Hindlimb muscle (tissue), 1 donor: ENCODE measurements around the gene CDRT15L2. TPM values are rescaled to one million over a fixed set of nuclear protein-coding genes. Genes with fewer than 3 reads are reported as not detected.
"Not testable (repeated sequence)": the region's sequence is repeated elsewhere in the genome, so short reads cannot be mapped to it uniquely, and the experiment has no call there.

Experiments
- DNase-seq: peaks from one replicate; pipeline ENCODE4 v3.0.0-alpha.2; 2013
- polyA plus RNA-seq: library from polyadenylated mRNA; unstranded; fragments of 120-200 nt; gene quantifications from one replicate; pipeline ENCODE4 v1.2.1, GENCODE V29; 2013; ENCODE audit not compliant: insufficient read length

Gene CDRT15L2
- polyA plus RNA-seq = not detected

DNA sequence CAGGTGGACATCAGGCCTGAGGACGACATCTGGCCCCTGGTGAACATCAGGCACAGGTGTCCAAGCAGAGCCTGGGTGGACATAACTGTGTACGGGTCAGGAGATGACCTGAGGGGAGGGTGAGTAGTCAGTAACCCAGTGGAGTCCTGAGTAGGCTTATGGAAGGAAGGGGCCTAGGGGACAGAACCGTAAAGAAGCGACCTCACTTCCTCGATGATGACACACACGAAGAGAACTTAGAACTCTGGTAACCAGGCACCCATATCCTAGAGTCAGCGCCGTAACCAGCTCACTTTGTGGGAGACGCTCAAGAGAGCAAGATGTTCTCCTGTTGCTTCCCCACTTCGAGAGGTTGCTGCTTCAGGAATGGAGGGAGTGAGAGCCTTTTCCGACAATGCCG is at the start of gene CDRT15L2:
Gene CDRT15L2 (plus strand): TSS at position 301 of the 400 bp plus-strand sequence. CDS start 20 bp downstream, at position 321.
- not testable (repeated sequence) for DNase-seq

DNA sequence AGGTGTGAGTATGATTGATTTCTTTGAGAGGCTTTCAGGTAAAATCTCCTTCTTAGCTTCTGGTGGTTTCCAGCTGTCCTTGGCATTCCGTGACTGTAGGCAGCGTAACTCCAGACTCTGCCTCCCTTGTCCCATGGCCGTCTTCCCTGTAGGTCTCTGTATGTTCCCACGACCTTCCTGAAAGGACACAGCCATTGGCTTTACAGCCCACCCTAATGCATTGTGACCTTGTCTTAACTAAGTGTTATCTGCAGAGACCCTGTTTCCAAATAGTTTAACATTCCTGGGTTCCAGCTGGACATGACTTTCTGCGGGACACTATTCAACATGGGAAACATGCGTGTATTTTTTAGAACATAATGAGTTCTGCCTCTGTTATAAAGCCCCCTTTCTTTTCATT is 49.4 kb upstream of the CDRT15L2 start:
- not testable (repeated sequence) for DNase-seq

DNA sequence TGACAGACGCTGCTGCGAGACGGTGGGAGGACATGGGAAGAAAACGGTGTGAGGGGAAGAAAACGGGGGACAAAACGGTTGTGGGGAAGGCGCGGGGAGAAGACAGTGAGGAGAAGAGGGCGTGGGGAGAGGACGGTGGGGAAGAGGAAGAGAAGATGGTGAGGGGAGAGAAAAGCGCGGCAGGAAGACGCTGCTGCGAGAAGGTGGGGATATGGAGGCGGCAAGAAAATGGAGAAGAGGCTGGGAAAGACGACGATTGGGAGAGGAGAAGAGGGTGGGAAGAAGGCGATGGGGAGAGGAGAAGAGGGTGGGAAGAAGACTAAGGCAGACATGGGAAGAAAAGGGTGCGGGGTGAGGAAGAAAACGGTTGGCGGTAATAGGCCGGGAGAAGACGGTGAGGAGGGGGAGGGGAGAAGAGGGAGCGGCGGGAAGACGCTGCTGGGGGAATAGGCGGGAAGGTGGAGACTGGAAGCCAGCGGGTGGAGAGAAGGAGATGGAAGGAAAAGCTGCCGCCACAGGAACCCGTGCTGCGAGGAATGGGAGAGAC is 46.9 kb upstream of the CDRT15L2 start:
- DNase-seq = peak; percentile 70

DNA sequence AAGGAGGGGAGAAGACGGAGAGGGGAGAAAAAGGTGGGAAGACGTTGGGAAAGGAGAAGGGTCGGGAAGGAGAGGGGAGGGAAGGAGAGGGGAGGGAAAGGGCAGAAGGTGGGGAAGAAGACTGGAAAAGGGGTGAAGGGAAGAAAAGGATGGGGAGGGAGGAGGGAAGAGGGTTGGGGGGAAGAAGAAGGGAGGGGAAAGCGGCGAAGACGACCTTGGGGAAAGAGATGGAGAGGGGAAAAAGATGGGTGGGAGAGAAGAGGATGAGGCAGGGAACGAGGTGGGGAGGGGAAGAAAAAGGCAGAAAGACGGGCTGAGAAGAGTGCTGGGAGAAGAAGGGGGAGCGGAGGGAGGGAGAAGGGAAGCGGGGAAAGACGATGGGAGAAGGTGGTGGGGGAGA is 46.3 kb upstream of the CDRT15L2 start:
- peak; percentile 34 for DNase-seq

DNA sequence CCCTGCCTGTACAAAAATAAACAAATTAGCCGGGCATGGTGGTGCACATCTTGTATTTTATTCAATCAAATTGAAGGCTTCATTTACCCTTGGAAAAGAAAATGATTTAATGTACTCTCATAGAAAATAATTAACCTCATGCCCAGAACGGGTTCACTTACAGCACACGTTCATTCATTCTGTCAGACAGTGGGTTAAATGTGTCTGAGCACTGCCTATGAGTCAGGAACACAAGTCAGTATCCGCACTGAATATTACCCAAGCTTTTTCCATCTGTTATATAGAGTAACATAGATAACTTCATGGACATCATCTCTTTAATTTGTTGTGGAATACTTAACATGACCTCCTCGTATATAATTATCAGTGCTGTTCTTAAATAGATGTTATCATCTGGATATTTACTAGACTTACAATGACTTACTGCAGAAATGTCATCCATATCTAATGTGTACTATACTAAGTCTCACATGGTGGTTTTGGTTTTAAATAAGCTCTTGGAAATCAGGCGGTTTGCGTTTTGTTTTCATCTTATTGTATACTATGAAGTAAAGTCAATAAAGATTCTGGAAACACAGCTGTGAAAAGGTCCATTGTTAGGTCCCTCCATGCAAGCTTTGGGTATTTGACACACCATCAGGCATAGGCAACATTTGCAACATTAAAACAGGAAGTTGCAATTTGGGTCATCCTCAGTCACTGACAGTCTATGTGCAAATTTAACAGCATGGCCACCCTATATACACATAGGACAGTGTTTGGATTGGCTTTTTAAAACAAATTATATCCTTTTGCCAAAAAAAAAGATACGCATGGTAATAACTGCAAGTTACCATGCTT is 44.6 kb upstream of the CDRT15L2 start:
- not testable (repeated sequence) for DNase-seq

DNA sequence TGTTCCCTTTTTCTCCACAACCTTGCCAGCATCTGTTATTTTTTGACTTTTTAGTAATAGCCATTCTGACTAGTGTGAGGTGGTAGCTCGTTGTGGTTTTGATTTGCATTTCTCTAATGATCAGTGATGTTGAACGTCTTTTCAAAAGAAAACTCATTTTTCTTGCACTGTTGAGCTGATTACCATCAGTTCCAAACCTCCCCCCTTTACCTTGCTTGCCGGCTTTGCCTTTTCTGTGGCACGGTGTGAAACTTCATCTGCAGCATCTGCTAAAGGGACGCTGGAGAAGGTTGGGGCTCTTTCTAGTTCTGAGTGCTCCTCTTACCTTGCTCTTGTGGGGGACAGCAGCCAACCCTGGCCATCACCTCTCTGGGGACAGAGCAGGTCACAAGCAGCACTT is 39.1 kb upstream of the CDRT15L2 start:
- not testable (repeated sequence) for DNase-seq

DNA sequence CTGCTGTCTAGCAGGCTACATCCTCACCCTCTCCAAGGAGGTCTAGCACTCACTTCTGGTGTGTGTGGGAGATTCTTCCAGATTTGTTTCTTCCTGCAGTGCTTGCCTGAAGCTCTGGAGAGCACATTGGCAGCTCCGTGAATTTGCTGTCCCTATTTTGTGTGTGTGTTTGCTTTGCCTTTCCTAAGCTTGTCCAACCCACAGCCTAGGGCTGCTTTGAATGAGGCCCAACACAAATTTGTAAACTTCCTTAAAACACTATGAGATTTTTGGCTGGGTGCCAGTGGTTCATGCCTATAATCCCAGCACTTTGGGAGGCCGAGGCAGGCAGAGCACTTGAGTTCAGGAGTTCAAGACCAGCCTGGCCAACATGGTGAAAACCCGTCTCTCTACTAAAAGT is 38.7 kb upstream of the CDRT15L2 start:
- not testable (repeated sequence) for DNase-seq

DNA sequence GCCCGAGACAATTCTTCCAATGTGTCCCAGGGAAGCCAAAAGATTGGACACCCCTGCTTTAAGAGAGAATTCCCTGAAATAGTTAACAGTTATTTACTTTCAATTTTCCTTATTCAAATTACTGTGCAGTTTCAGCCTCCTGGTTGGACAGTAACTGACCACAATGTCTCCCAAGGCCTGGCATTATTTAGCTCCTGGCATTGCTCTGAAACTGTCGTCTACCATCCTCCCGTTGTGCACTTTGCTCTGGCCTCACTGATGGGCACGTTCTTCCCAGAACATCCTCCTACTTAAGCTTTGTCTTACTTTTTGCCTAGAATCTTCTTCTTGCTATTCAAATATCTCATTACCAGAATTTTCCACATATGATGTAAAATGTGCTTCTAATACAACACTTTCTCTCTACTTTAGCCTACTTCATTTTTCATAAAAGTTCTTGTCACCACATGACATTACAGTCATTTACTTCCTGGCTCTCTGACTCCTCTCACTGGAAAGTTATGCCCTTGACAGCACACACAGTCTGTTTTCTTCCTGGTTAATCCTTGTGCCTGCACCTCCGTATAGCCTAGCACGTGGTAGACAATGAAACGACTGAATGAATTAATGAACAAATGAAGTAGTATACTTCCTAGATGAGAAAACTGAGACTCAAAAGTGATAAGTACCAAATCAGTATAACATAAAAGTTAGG is 37.5 kb upstream of the CDRT15L2 start:
- not testable (repeated sequence) for DNase-seq

DNA sequence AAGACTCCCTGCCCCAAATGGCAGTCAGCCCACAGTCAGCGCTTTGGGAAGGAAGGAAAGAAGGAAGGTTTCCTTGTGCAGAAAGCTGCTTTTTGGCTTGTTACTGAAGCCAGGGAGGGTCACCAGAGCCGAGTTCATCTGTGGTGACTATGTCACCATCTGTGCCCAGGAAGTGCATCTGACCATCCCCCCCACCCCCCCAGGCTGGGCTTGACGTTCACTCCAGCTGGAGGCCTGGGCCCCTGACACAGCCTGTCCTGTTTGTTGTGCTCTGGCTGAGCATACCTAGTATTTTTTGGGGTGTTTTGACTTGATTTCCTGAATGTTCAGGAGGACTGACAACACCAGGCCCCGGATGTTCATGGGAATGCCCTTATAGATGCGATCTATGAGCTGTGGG is 31.6 kb upstream of the CDRT15L2 start:
- DNase-seq = not testable (repeated sequence)

DNA sequence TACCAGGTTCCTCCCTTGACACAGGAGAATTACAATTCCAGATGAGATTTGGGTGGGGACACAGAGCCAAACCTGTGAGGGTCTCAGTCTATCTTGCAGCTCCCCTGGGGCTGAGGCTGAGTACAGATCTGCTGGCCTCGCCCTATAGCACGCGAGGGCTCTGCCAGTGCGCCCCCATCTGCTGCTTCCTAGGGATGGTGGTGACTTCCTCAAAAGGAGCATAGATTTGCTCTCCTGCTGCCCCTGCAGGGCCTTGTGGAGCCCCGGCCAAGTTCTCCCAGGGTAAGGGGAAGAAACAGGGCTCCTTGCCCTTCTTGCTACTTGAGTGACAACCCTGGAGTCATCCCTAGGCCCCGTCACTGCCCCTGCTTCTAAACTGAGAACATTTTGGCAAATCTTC is 26.6 kb upstream of the CDRT15L2 start:
- not testable (repeated sequence) for DNase-seq

DNA sequence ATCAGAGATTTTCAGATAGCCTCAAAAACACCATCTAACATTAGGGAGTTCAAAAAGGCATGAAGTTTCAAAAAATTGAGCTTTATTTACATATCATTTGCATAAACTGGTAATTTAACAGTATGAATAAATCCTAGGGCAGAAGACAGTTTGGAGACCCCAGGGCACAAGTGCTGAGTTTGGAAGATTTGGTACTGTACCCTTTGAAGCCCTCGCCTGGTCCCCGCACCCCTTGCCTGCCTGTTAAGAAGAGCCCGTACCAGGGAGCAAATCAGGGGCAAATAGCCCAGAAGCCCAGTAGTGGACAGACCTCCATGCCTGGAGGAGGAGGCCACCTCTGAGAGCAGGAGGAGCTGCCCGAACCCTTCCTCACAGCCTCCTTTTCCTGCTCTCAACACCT is 24.8 kb upstream of the CDRT15L2 start:
- DNase-seq = not testable (repeated sequence)

DNA sequence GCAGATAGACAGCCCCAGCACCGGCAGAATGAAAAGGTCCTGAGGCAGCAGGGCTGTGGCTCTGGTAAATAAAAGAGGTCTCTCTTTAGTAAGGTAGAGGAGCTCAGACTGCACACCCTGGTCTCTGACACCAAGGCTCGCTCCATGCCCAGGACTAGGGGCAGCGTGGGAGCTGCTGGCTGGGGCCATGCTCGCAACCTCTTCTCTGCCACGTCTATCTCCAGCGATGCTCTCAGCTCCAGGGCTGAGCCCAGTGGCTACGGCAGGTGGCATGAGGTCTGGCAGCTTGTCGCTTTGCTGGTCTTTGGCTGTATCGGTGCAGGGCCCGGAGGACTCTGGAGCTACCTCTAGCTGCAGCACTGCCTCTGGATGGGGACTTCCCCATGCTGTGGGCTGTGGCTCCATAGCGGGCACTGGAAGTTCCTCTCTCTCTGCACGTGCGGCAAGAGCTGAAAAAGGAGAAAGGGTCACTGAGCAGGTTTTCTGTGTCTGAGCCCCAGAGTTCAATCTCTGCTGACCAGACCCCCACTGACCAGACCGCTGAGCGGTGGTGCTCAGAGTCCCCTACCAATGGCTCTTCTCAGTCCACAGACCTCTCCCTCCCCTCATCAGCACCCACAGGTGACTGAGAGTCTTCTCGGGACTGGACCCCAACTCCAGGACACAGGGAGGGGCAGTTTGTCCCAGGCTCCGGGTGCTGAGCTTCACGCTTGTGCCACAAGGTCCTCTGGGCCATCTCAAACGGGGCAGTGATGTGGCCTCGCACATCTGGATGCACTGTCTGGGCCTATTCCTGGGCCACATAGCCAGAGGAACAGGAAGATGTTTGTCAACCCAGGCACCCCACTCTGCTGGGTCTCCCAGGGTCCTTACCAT is 24.2 kb upstream of the CDRT15L2 start:
- not testable (repeated sequence) for DNase-seq

DNA sequence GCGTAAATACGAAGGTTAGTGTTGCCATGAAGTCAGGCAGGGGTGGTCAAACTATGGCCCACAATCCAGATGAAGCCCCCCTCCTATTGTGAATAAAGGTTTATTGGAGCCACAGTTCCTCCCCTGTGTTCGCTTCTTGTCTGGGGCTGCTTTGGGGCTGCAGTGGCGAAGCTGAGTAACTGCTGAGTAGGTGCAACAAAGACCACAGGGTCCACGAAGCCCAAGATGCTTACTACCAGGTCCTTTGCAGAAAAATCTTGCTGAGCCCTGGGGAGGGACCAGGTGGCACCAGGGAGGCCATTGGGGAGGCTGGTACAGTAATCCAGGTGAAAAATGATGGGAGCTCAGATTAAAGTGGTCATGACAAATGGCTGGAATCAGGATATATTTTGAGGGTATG is 21.4 kb upstream of the CDRT15L2 start:
- not testable (repeated sequence) for DNase-seq

DNA sequence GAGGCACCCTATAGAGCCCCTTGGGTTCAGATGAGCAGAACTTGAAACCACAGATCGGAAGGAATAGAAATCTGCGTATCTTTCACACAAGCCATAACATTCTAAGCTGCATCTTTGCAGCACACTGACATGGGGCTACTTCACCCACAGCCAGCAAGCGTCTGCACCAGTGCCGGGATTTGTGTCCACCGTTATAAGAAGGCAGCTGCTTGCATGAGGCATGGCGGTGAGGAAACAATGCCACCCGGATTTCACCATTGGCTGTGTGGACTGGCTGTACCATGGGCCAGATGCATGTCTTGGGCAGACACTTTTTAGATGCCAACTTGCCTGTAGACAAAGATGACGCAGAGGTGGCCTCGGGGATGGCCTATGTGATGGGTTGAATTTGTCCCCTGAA is 20.5 kb upstream of the CDRT15L2 start:
- not testable (repeated sequence) for DNase-seq

DNA sequence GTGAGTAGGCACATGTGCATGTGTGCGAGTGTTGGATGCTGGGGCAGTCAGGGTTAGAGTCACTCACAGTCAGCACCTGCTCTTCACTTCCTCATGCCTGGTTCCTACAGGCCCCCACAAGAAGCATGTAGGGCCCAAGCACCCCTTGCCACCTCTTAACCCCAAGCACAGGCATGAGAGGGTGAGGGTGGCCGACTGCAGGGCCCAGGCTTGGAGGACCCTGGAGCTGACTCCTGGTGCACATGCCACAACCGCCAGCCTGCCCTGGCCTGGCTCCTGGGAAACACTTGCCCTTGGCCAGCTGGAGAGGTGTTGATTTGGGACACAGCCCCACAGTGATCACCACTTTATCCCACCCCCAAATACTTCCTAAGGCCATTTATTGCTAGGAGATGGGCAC is 16.9 kb upstream of the CDRT15L2 start:
- no peak for DNase-seq

DNA sequence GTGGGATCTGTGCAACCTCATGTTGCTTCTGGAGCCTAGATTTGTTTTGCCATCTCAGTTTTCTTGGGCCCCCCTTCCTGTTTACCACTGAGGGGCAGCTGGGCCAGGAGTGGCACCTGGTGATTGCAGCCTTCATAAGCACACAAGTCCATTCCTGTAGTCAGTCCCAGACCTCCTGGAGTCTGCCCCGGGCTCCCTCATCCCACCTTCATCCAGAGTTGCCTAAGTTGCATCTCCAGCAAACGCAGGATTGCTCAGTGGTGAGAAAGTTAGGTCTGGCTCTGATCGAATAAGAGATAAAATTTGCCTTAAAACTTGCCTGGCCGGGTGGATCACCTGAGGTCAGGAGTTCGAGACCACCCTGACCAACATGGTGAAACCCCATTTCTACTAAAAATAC is 14.3 kb upstream of the CDRT15L2 start:
- DNase-seq = not testable (repeated sequence)

DNA sequence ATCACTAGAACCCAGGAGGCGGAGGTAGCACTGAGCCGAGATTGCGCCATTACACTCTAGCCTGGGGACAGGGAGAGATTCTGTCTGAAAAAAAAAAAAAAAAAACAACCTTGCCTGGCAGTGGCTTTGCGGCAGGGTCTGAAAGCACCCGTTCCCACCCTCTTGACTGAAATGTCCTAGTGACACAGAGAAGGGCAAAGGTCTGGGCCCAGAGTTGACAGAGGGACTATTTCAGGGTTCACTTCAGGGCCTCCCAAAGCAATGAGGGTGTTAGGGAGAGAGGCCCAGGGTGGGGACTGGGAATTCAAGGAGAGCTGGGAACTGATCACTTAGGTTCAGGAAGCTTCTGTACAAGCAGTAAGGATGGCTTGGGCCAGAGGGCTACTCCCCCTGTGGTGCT is 13.8 kb upstream of the CDRT15L2 start:
- DNase-seq = no peak

DNA sequence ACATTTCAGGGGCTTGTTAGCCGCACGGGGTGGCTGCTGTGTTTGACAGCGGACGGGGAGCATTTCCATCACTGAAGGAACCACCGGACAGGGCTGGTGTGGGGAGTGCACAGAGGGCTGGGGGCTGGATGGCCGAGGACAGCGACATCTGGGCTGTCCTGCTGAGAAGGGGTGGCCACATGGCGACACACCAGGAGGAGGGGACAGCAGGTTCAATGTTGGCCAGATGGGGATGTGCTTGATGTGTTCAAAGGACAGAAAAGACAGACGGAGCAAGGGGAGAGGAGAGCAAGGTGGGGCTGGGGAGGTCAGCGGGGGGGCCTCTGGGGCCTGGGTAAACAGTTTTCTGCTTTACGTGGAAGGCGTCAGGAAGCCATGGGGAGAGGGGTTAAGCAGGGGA is 12.8 kb upstream of the CDRT15L2 start:
- DNase-seq = not testable (repeated sequence)

DNA sequence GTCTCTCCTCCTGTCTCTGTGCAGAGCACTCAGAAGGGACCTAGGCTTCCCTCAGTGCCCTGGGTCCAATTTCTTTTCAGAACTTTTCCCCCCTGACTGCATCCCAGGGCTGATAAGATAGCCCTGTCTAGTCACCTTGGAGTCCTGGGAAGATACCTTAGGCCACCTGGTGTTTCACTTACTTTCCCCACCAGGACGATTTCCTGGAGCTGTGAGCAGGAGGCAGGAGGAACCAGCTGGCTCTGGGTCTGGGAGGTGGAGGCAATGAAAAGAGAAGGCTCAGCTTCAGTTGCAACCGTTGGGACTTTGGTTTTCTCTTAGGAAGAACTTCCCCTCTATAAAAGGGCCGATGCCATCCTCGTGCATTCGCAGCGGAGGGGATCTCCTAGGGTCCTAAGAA is 12.1 kb upstream of the CDRT15L2 start:
- not testable (repeated sequence) for DNase-seq

DNA sequence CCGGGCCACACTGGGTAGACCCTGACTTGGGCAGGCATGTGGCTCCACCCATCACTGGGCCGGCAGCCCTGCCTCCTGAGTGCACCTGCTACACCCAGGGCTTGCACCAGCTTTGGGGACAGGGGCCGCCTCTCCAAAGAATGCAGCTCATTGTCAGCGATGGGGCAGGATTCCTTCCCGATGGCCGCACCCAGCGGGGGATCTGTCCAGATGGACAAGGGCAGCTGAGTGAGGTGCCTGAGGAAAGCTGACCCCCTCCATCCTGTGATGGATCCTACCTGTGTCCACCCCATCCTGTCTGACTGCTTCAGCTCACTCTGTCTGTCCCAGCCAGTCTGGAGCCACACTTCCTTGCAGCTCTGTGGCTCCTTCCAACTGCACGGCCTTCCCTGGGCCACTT is 10.9 kb upstream of the CDRT15L2 start:
- DNase-seq = not testable (repeated sequence)

DNA sequence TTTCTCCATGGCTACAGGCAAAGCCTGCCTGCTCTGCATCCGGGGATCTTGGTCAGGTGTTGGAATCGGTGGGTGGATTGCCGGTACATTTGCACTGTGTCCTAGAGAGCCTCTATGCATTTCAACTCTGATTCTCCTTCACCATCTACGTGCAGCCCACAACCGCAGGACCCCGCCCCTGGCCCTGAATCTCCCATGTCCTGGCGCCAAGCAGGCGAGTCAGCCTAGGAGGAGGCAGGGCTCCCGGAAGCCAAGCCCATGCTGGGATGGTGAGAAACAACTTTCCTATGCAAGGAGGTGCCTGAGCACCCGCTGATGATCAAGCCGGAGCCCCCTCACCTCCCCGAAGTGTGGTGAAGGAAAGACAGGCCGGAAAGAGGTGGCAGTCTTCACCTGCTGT is 7.9 kb upstream of the CDRT15L2 start:
- DNase-seq = not testable (repeated sequence)

DNA sequence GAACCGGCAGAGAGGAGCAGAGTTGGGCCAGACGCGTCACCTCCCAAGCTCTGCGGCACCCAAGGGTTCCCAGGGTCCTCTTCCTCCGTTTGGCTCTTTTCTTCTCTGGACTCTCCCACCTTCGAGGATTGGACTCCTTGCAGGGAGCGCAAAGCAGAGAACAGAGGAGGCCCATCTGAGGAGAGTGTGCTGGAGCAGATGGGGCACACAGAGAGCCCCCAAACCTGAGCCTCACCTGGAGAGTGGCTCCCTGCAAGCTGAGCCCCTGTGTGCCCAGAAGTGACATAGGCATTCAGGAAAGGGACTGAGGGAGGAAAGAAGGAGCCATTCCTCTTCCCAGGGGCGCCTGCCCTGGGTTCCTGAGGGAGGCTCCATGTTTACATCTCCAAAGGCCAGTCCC is 6.3 kb upstream of the CDRT15L2 start:
- DNase-seq = not testable (repeated sequence)
